ENCODE data around the gene CD1C.
A peak's percentile ranks its signal among the peaks of the same experiment; 100 is the strongest.

The CD1C gene

GRCh38 chr1:158328426-158328825 lies 38.7 kb downstream of the CD1C start:
- TF ChIP-seq EZH2 (IDR thresholded peaks at IDR 0.05; ENCODE audit: borderline replicate concordance, low read depth, low read length, severe bottlenecking) (no peak), CTCF (IDR thresholded peaks at IDR 0.05; ENCODE audit: borderline replicate concordance, extremely low read depth, low read length, poor library complexity, severe bottlenecking) (no peak)
- Histone ChIP-seq H3K4me1 (ENCODE audit: insufficient read depth, low read length) (peaks cover 39% of the 10 kb centered on the region), H2AFZ (ENCODE audit: low read depth, low read length) (no peak overlapping the region), H3K9me3 (ENCODE audit: insufficient read depth, low read length, severe bottlenecking) (peaks cover 5% of the 10 kb centered on the region), H3K9ac (ENCODE audit: low read depth, low read length) (peak overlapping the region; percentile 80), H4K20me1 (ENCODE audit: insufficient read depth, low read length) (no peaks in the 10 kb centered on the region), H3K27ac (ENCODE audit: low read length) (peak overlapping the region; percentile 100), H3K36me3 (ENCODE audit: insufficient read depth, low read length) (peaks cover 46% of the 10 kb centered on the region), H3K79me2 (ENCODE audit: insufficient read depth, low read length) (peaks cover 74% of the 10 kb centered on the region), H3K4me2 (ENCODE audit: insufficient read depth, low read length) (peak overlapping the region; percentile 66), H3K4me3 (ENCODE audit: low read depth in 1 of 2, low read length in 2 of 2) (peak overlapping the region; percentile 49 to 66), H3K27me3 (ENCODE audit: insufficient read depth, low read length, poor library complexity) (no peaks in the 10 kb centered on the region)
- DNase-seq = no peak
- ATAC-seq (ENCODE audit: insufficient read depth, low read depth) = no peak

GRCh38 chr1:158329300-158329699 lies 39.6 kb downstream of the CD1C start:
- ATAC-seq (ENCODE audit: insufficient read depth, low read depth) = 0 out of 3 replicates have a peak, but pooled peaks have one; percentile 0
- Histone ChIP-seq H3K27me3 (ENCODE audit: insufficient read depth, low read length, poor library complexity) (no peaks in the 10 kb centered on the region), H3K4me3 (ENCODE audit: low read depth in 1 of 2, low read length in 2 of 2) (peak overlapping the region; percentile 49 to 66), H3K27ac (ENCODE audit: low read length) (peak overlapping the region; percentile 100), H3K36me3 (ENCODE audit: insufficient read depth, low read length) (peaks cover 37% of the 10 kb centered on the region), H2AFZ (ENCODE audit: low read depth, low read length) (no peak overlapping the region), H3K9ac (ENCODE audit: low read depth, low read length) (peak overlapping the region; percentile 80), H3K9me3 (ENCODE audit: insufficient read depth, low read length, severe bottlenecking) (no peaks in the 10 kb centered on the region), H3K79me2 (ENCODE audit: insufficient read depth, low read length) (peaks cover 74% of the 10 kb centered on the region), H3K4me1 (ENCODE audit: insufficient read depth, low read length) (peaks cover 46% of the 10 kb centered on the region), H4K20me1 (ENCODE audit: insufficient read depth, low read length) (no peaks in the 10 kb centered on the region), H3K4me2 (ENCODE audit: insufficient read depth, low read length) (peak overlapping the region; percentile 66)
- peak; percentile 56 for DNase-seq
- TF ChIP-seq CTCF (IDR thresholded peaks at IDR 0.05; ENCODE audit: borderline replicate concordance, extremely low read depth, low read length, poor library complexity, severe bottlenecking) (no peak), EZH2 (IDR thresholded peaks at IDR 0.05; ENCODE audit: borderline replicate concordance, low read depth, low read length, severe bottlenecking) (no peak)

GRCh38 chr1:158329733-158330132 lies 40.0 kb downstream of the CD1C start:
- no peaks in the 10 kb centered on the region for H3K9me3 ChIP-seq (ENCODE audit: insufficient read depth, low read length, severe bottlenecking)
- no peaks in the 10 kb centered on the region for H3K27me3 ChIP-seq (ENCODE audit: insufficient read depth, low read length, poor library complexity)
- peaks cover 36% of the 10 kb centered on the region for H3K36me3 ChIP-seq (ENCODE audit: insufficient read depth, low read length)
- ATAC-seq (ENCODE audit: insufficient read depth, low read depth) (peak; percentile 47), DNase-seq (peak; percentile 86)
- H3K4me2 ChIP-seq (ENCODE audit: insufficient read depth, low read length) = peak overlapping the region; percentile 66
- peaks cover 74% of the 10 kb centered on the region for H3K79me2 ChIP-seq (ENCODE audit: insufficient read depth, low read length)
- H3K4me1 ChIP-seq (ENCODE audit: insufficient read depth, low read length) = peaks cover 50% of the 10 kb centered on the region
- peak overlapping the region; percentile 49 to 66 for H3K4me3 ChIP-seq (ENCODE audit: low read depth in 1 of 2, low read length in 2 of 2)
- H3K27ac ChIP-seq (ENCODE audit: low read length) = peak overlapping the region; percentile 100
- no peaks in the 10 kb centered on the region for H4K20me1 ChIP-seq (ENCODE audit: insufficient read depth, low read length)
- no peak overlapping the region for H2AFZ ChIP-seq (ENCODE audit: low read depth, low read length)
- TF ChIP-seq CTCF (IDR thresholded peaks at IDR 0.05; ENCODE audit: borderline replicate concordance, extremely low read depth, low read length, poor library complexity, severe bottlenecking) (peak; percentile 89), EZH2 (IDR thresholded peaks at IDR 0.05; ENCODE audit: borderline replicate concordance, low read depth, low read length, severe bottlenecking) (no peak)
- H3K9ac ChIP-seq (ENCODE audit: low read depth, low read length) = peak overlapping the region; percentile 80
